ENCODE data around the gene ATP6V1G1. TPM values are rescaled to one million over a fixed set of nuclear protein-coding genes. Genes with fewer than 3 reads are reported as not detected.

ATP6V1G1 gene
- total and polyA plus RNA-seq, 2 experiments from 2014 or later = 127 to 222 TPM

DNA sequence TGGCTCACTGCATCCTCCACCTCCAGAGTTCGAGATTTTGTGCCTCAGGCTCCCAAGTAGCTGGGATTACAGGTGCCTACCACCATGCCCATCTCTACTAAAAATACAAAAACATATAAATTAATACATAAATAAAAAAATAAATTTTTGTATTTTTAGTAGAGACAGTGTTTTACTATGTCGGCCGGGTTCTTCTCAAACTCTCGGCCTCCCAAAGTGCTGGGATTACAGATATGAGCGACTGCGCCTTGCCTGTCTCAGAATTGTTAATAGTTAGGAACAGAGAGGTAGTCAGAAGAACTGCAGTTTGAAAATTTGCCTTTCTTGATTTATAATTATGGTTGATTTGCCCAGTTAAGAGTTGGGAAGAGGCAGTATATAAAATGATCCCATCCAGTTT lies 2.8 kb downstream of the ATP6V1G1 start:
- Histone ChIP-seq H3K79me2 (ENCODE audit: insufficient read depth) (peaks cover 78% of the 10 kb centered on the region), H3K9ac (no peak overlapping the region), H3K9me2 (ENCODE audit: insufficient read depth) (no peaks in the 10 kb centered on the region), H3K27ac (no peak overlapping the region), H3F3A (ENCODE audit: insufficient read depth) (peaks cover 11% of the 10 kb centered on the region), H3K9me3 (ENCODE audit: low read depth) (no peaks in the 10 kb centered on the region), H3K36me3 (ENCODE audit: low read depth) (peaks cover 10% of the 10 kb centered on the region), H4K20me1 (ENCODE audit: insufficient read depth) (peaks cover 17% of the 10 kb centered on the region), H3K27me3 (replicated peaks; ENCODE audit: insufficient read depth) (no peaks in the 10 kb centered on the region), H3K4me3 (no peak overlapping the region), H3K4me1 (ENCODE audit: insufficient read depth) (peaks cover 26% of the 10 kb centered on the region), H3K4me2 (ENCODE audit: unreplicated experiment) (peak overlapping the region; percentile 38), H2AFZ (no peak overlapping the region)
- in situ Hi-C loops (cut with MboI) = no loop called here
- WGBS, 2 experiments (ENCODE audit: low coverage in 1 of 2, low lambda C conversion rate in 2 of 2, missing lambda C conversion rate in 2 of 2) = 93 to 96% methylated on average over 6 of the region's 6 CpGs
- no peak for DNase-seq
- TF ChIP-seq EZH2 (IDR thresholded peaks at IDR 0.05; ENCODE audit: insufficient read depth, poor library complexity, severe bottlenecking) (no peak), EZH2phosphoT487 (IDR thresholded peaks at IDR 0.05; ENCODE audit: insufficient read depth, low read depth) (no peak)

DNA sequence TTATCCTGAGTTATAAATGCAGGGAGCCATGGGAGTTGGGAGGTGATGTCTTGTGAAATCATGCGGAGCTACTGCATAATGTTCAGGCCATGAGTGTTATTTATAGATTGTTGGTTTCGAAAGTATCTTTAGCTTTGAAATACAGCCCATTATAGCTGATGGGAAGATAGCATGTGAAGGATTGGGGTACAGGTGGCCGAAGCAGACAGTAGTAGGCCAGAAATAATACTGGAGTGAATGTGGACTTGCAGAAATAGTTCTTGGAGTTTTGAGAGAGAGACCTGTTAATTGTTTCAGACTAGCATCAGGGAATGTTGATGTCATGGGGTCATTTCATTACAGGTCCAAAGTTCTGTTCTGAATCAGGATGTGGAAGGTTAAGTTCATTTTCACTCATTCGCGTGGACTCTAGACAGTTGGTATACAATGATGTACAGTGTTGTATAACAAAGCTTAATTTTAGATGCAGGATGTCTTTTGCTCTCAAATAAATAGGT lies 3.8 kb downstream of the ATP6V1G1 start:
- H3F3A ChIP-seq (ENCODE audit: insufficient read depth) = peaks cover 11% of the 10 kb centered on the region
- no peak overlapping the region for H2AFZ ChIP-seq
- peak overlapping the region; percentile 17 for H3K27ac ChIP-seq
- no peaks in the 10 kb centered on the region for H3K9me2 ChIP-seq (ENCODE audit: insufficient read depth)
- H3K4me1 ChIP-seq (ENCODE audit: insufficient read depth) = peaks cover 26% of the 10 kb centered on the region
- no peak for TF ChIP-seq EZH2 (IDR thresholded peaks at IDR 0.05; ENCODE audit: insufficient read depth, poor library complexity, severe bottlenecking)
- TF ChIP-seq EZH2phosphoT487 (IDR thresholded peaks at IDR 0.05; ENCODE audit: insufficient read depth, low read depth) = no peak
- 0 out of 2 replicates have a peak overlapping the region, but pooled peaks have one; percentile 17 for H3K4me3 ChIP-seq
- H3K9me3 ChIP-seq (ENCODE audit: low read depth) = no peaks in the 10 kb centered on the region
- 0 out of 2 replicates have a peak overlapping the region, but pooled peaks have one; percentile 2 for H3K9ac ChIP-seq
- H3K4me2 ChIP-seq (ENCODE audit: unreplicated experiment) = peak overlapping the region; percentile 38
- H3K27me3 ChIP-seq (replicated peaks; ENCODE audit: insufficient read depth) = no peaks in the 10 kb centered on the region
- H3K79me2 ChIP-seq (ENCODE audit: insufficient read depth) = peaks cover 88% of the 10 kb centered on the region
- peak; percentile 51 for DNase-seq
- peaks cover 17% of the 10 kb centered on the region for H4K20me1 ChIP-seq (ENCODE audit: insufficient read depth)
- H3K36me3 ChIP-seq (ENCODE audit: low read depth) = peaks cover 20% of the 10 kb centered on the region
- in situ Hi-C loops (cut with MboI) = no loop called here
- WGBS, 2 experiments (ENCODE audit: low coverage in 1 of 2, low lambda C conversion rate in 2 of 2, missing lambda C conversion rate in 2 of 2) = 77 to 82% methylated on average over 5 of the region's 5 CpGs

DNA sequence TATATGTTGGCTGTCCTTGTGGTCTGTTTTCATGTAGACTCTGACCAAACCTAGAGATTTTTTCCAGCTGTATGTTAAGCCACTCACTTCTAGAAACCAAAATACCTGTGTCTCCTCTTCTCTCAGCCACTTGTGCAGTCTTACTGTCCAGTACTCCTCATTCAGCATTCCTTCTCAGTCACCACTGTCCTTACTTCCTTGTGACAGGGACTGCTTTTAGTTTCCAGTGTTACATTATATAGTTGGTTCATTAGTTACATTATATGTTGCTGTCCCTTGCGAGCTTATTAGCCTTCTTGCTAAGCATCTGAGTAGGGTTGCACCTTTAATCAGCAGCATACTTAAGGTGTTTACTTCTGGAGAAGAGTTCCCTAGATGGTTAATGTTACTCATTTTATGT lies 4.3 kb downstream of the ATP6V1G1 start:
- Histone ChIP-seq H3K27me3 (replicated peaks; ENCODE audit: insufficient read depth) (no peaks in the 10 kb centered on the region), H3K4me2 (ENCODE audit: unreplicated experiment) (peak overlapping the region; percentile 21), H3K9me2 (ENCODE audit: insufficient read depth) (no peaks in the 10 kb centered on the region), H3K9ac (no peak overlapping the region), H3K36me3 (ENCODE audit: low read depth) (peaks cover 23% of the 10 kb centered on the region), H3F3A (ENCODE audit: insufficient read depth) (peaks cover 11% of the 10 kb centered on the region), H3K4me1 (ENCODE audit: insufficient read depth) (peaks cover 25% of the 10 kb centered on the region), H3K9me3 (ENCODE audit: low read depth) (no peaks in the 10 kb centered on the region), H3K27ac (peak overlapping the region; percentile 17), H3K4me3 (no peak overlapping the region), H3K79me2 (ENCODE audit: insufficient read depth) (peaks cover 92% of the 10 kb centered on the region), H2AFZ (no peak overlapping the region), H4K20me1 (ENCODE audit: insufficient read depth) (peaks cover 17% of the 10 kb centered on the region)
- in situ Hi-C loops (cut with MboI) = no loop called here
- DNase-seq = no peak
- TF ChIP-seq EZH2phosphoT487 (IDR thresholded peaks at IDR 0.05; ENCODE audit: insufficient read depth, low read depth) (no peak), EZH2 (IDR thresholded peaks at IDR 0.05; ENCODE audit: insufficient read depth, poor library complexity, severe bottlenecking) (no peak)
- 91 to 100% methylated on average over 1 of the region's 1 CpG for WGBS, 2 experiments (ENCODE audit: low coverage in 1 of 2, low lambda C conversion rate in 2 of 2, missing lambda C conversion rate in 2 of 2)

DNA sequence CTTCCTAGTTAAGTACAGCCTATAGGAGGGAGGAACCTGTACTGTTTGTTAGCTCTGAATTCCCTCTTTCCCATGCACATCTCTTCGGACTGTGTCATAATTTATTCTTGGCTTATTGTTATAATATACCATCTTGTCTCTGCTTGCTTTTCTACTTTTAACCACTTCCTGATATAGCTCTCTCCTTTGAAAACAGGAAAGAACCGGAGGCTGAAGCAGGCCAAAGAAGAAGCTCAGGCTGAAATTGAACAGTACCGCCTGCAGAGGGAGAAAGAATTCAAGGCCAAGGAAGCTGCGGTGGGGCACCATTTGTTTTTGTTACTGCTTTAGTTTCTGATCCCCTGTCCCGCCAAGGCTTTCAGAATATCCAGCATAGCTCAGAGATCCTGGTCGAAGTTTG lies 4.8 kb downstream of the ATP6V1G1 start:
- Histone ChIP-seq H3K4me2 (ENCODE audit: unreplicated experiment) (peak overlapping the region; percentile 21), H3K27me3 (replicated peaks; ENCODE audit: insufficient read depth) (no peaks in the 10 kb centered on the region), H3K4me1 (ENCODE audit: insufficient read depth) (peaks cover 22% of the 10 kb centered on the region), H3K27ac (peak overlapping the region; percentile 17), H4K20me1 (ENCODE audit: insufficient read depth) (peaks cover 17% of the 10 kb centered on the region), H3K9me3 (ENCODE audit: low read depth) (no peaks in the 10 kb centered on the region), H3K79me2 (ENCODE audit: insufficient read depth) (peaks cover 96% of the 10 kb centered on the region), H2AFZ (no peak overlapping the region), H3K4me3 (no peak overlapping the region), H3K9ac (no peak overlapping the region), H3K9me2 (ENCODE audit: insufficient read depth) (no peaks in the 10 kb centered on the region), H3F3A (ENCODE audit: insufficient read depth) (peaks cover 11% of the 10 kb centered on the region; the same call in 1 of the 2 replicates), H3K36me3 (ENCODE audit: low read depth) (peaks cover 26% of the 10 kb centered on the region)
- no peak for TF ChIP-seq EZH2 (IDR thresholded peaks at IDR 0.05; ENCODE audit: insufficient read depth, poor library complexity, severe bottlenecking)
- TF ChIP-seq EZH2phosphoT487 (IDR thresholded peaks at IDR 0.05; ENCODE audit: insufficient read depth, low read depth) = no peak
- in situ Hi-C loops (cut with MboI) = no loop called here
- 66 to 73% methylated on average over 6 of the region's 6 CpGs for WGBS, 2 experiments (ENCODE audit: low coverage in 1 of 2, low lambda C conversion rate in 2 of 2, missing lambda C conversion rate in 2 of 2)
- DNase-seq = peak; percentile 49

Data from GM23248 (cell line).